Measurements from ENCODE around the gene SPATA16.

- TF ChIP-seq CTCF (conservative IDR thresholded peaks at IDR 0.05 in 1 of 2, IDR thresholded peaks at IDR 0.05 in 1 of 2; ENCODE audit: extremely low read depth in 1 of 2, insufficient read depth in 1 of 2, low read depth in 1 of 2, low read length in 2 of 2) (no peak), EZH2 (IDR thresholded peaks at IDR 0.05; ENCODE audit: borderline replicate concordance, low read length) (no peak)
Observed at GRCh38 chr3:172939651-172940293, 201.3 kb downstream of the SPATA16 start.

All from mammary epithelial cell (primary cell).